GM20000 (cell line): Measurements from ENCODE around the gene AKAP17A.

Experiments used
- DNase-seq: peaks from one replicate; pipeline ENCODE4 v3.0.0; 2012; ENCODE audit warnings: low spot score
- CTCF ChIP-seq: IDR thresholded peaks from 2 replicates; pipeline ENCODE4 v1.5.1; 2012; ENCODE audit warnings: mild to moderate bottlenecking, control low read depth; ENCODE audit errors: extremely low read depth, missing control alignments

The AKAP17A gene

DNA sequence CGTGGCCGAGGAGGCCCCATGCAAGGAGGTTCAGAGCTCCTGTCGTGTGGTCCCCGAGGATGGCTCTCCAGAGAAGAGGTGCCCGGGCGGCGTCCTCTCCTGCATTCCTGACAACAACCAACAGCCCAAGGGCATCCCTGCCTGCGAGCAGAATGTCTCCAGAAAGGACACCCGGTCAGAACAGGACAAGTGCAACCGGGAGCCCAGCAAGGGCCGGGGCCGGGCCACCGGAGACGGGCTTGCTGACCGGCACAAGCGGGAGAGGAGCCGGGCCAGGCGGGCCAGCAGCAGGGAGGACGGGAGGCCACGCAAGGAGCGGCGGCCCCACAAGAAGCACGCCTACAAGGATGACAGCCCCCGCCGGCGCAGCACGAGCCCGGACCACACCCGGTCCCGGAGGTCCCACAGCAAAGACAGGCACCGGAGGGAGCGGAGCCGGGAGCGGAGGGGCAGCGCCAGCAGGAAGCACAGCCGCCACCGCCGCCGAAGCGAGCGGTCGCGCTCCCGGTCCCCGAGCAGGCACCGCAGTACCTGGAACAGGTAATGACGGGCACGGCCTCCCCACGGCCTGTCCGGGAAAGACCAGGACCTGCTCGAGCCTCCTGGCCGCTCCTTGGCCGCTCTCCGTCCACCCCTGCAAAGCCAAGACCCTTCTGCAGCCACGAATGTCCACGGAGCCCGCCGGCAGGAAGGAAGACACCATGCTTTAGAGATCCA, 9.8 kb downstream of the AKAP17A start:
- no peak for TF ChIP-seq CTCF
- DNase-seq: peak; percentile 15

DNA sequence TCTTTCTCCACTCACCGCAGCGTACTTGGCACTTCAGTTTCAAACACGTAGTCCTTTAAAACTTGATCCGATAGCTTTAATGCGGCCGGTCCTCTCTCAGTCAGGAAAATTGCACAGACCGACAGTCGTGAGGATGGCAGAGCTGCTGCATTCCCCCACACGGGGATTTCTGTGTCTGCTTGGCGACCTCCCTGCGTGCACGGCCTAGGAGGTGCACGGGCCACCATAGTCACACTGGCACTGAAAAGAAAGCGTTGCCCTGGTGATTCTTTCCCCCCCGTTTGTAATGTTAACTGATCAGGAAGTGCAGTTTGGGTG, 10.3 kb downstream of the AKAP17A start:
- no peak for TF ChIP-seq CTCF

DNA sequence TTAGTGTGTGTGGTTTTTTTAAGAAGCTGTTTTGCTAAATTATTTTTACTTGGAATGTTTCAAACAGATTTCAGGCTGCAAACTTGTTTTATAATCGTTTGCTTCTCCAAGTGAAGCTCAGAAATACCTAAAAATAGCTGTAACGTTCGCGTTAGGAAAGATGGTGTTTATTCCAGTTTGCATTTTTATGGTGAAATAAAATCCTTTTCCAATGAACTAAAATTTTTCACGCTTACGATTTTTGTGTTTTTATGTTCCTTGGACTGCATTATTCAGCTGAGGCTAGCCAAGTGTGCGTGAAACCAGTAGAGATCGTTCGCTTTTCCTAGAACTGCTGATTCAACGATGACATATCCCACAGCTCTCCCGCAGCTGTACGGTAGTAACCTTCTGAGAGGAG, 10.9 kb downstream of the AKAP17A start:
- peak; percentile 7 for DNase-seq
- TF ChIP-seq CTCF: no peak

More for the DNA sequence above, 10.3 kb downstream of the AKAP17A start:
- DNase-seq: no peak

DNA sequence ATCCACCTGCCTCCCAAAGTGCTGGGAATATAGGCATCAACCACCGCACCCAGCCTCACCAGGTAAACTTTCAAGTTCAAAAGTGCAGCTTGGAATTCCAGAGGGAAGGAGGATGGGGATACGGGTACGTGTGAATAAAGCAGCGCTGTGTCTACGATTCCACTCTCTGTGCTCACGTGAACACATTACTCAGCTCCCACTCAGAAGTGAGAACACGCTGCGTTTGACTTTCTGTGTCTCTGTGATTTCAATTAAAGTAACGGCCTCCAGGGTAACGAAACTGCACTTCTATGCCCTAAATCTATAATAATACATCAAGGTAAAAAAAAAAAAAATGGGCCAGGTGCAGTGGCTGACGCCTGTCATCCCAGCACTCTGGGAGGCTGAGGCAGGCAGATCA, 15.1 kb downstream of the AKAP17A start:
- DNase-seq: no peak

DNA sequence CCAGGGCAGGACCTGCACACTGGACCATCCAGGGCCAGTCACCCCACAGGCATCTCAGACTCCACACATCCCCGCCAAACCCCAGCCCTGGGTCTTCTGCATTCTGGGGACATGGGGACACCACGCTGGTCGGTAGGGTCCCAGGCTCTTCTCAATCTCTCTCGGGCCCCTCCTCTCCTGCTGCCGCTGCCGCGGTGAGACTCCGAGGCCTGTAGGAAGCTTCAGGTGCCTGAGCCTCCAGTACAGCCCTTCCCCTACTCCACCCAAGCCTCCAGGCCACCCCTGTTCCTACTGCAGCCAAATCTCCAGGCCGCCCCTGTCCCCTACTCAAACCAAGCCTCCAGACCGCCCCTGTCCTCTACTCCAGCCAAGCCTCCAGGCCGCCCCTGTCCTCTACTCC, 17.9 kb downstream of the AKAP17A start:
- no peak for DNase-seq
- TF ChIP-seq CTCF: no peak

More for the DNA sequence above, 15.1 kb downstream of the AKAP17A start:
- TF ChIP-seq CTCF: no peak

- no peak for DNase-seq
- TF ChIP-seq CTCF: no peak
Observed at GRCh38 chrX:1609762-1610161, 18.4 kb downstream of the AKAP17A start.

- no peak for DNase-seq
- no peak for TF ChIP-seq CTCF
Observed at GRCh38 chrX:1610166-1610565, 18.8 kb downstream of the AKAP17A start.
